Stimulated activated CD8-positive, alpha-beta memory T cell treated with anti-CD3 and anti-CD28 coated beads, Interleukin-12 subunit alpha, Interleukin-12 subunit beta, amount 100 ng/mL, for 24 hours (primary cell): ENCODE measurements around the gene COL3A1.

Experiments
- DNase-seq: peaks from one replicate; pipeline ENCODE4 v3.0.0-alpha.2; 2020; ENCODE audit errors: extremely low read depth

The COL3A1 gene

GRCh38 chr2:188975497-188976102 lies 1.4 kb downstream of the COL3A1 start:
- DNase-seq, result no peak

GRCh38 chr2:188976545-188977268 lies 2.5 kb downstream of the COL3A1 start:
- no peak for DNase-seq

GRCh38 chr2:188977317-188977716 lies 3.1 kb downstream of the COL3A1 start:
- no peak for DNase-seq

- DNase-seq, result no peak
These were observed 4.3 kb downstream of the COL3A1 start for GRCh38 chr2:188978291-188979081.

GRCh38 chr2:188979187-188980114 lies 5.3 kb downstream of the COL3A1 start:
- no peak for DNase-seq

- no peak for DNase-seq
These were observed 9.4 kb downstream of the COL3A1 start for GRCh38 chr2:188983427-188984064.

GRCh38 chr2:188984065-188984491 lies 9.9 kb downstream of the COL3A1 start:
- no peak for DNase-seq

- DNase-seq, result no peak
These were observed 10.5 kb downstream of the COL3A1 start for GRCh38 chr2:188984680-188985079.

- no peak for DNase-seq
These were observed 12.7 kb downstream of the COL3A1 start for GRCh38 chr2:188986839-188987238.

- no peak for DNase-seq
These were observed 19.1 kb downstream of the COL3A1 start for GRCh38 chr2:188993247-188993646.

- no peak for DNase-seq
These were observed 23.1 kb downstream of the COL3A1 start for GRCh38 chr2:188997263-188997662.

GRCh38 chr2:189000221-189000620 lies 26.0 kb downstream of the COL3A1 start:
- DNase-seq, result no peak

- no peak for DNase-seq
These were observed 27.9 kb downstream of the COL3A1 start for GRCh38 chr2:189002079-189002478.

- DNase-seq, result no peak
These were observed 34.5 kb downstream of the COL3A1 start for GRCh38 chr2:189008555-189009262.

- no peak for DNase-seq
These were observed 36.4 kb downstream of the COL3A1 start for GRCh38 chr2:189010536-189010935.

GRCh38 chr2:189012351-189012750 lies 38.2 kb downstream of the COL3A1 start:
- DNase-seq, result no peak

GRCh38 chr2:189013031-189013430 lies 38.9 kb downstream of the COL3A1 start:
- DNase-seq, result no peak

GRCh38 chr2:189013671-189014448 lies 39.7 kb downstream of the COL3A1 start:
- no peak for DNase-seq

- no peak for DNase-seq
These were observed 40.4 kb downstream of the COL3A1 start for GRCh38 chr2:189014449-189015138.
